Esophagus squamous epithelium (tissue), 4 donors: ENCODE data around the gene LRRC38.

Experiments
- CTCF ChIP-seq, 6 experiments: fragments of 450-650 bp in 4 of 6; fragments of 200-600 bp in 2 of 6; sonication (generic) in 2 of 6; IDR thresholded peaks; one replicate each; pipeline ENCODE4 v1.5.1; 2016 to 2019; ENCODE audit warnings: antibody characterized with exemption in 6 of 6, mild to moderate bottlenecking in 4 of 6, moderate library complexity in 4 of 6
- POLR2A ChIP-seq, 4 donors: fragments of 450-650 bp; IDR thresholded peaks; one replicate each; pipeline ENCODE4 v1.6.1; 2017; ENCODE audit warnings: antibody characterized with exemption in 4 of 4, mild to moderate bottlenecking in 4 of 4, moderate library complexity in 3 of 4

- TF ChIP-seq CTCF (IDR thresholded peaks at IDR 0.05) (no peak), POLR2A (IDR thresholded peaks at IDR 0.05) (no peak)
Observed at GRCh38 chr1:13495186-13495585, 18.6 kb downstream of the LRRC38 start.
